ENCODE results near the gene ACE. TPM values are rescaled to one million over a fixed set of nuclear protein-coding genes. Genes with fewer than 3 reads are reported as not detected.

ACE gene
- total RNA-seq, 1 donor from 2014 or later: 9.6 TPM

- DNase-seq: no peak
Observed at GRCh38 chr17:63537991-63538692, 61.3 kb downstream of the ACE start.

- no peak for DNase-seq
Observed at GRCh38 chr17:63538693-63539595, 62.1 kb downstream of the ACE start.

- DNase-seq: no peak
Observed at GRCh38 chr17:63540590-63540989, 63.7 kb downstream of the ACE start.

DNA sequence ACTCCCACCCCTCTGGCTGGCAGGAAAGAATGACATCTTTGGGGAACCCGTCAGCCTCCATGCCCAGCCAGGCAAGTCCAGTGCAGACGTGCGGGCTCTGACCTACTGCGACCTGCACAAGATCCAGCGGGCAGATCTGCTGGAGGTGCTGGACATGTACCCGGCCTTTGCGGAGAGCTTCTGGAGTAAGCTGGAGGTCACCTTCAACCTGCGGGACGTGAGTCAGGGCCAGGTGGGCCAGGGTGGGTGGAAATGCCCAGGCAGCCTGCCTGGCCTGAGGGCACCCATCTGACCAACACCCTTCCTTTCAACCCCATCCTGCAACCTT, 65.3 kb downstream of the ACE start:
- DNase-seq: no peak

DNA sequence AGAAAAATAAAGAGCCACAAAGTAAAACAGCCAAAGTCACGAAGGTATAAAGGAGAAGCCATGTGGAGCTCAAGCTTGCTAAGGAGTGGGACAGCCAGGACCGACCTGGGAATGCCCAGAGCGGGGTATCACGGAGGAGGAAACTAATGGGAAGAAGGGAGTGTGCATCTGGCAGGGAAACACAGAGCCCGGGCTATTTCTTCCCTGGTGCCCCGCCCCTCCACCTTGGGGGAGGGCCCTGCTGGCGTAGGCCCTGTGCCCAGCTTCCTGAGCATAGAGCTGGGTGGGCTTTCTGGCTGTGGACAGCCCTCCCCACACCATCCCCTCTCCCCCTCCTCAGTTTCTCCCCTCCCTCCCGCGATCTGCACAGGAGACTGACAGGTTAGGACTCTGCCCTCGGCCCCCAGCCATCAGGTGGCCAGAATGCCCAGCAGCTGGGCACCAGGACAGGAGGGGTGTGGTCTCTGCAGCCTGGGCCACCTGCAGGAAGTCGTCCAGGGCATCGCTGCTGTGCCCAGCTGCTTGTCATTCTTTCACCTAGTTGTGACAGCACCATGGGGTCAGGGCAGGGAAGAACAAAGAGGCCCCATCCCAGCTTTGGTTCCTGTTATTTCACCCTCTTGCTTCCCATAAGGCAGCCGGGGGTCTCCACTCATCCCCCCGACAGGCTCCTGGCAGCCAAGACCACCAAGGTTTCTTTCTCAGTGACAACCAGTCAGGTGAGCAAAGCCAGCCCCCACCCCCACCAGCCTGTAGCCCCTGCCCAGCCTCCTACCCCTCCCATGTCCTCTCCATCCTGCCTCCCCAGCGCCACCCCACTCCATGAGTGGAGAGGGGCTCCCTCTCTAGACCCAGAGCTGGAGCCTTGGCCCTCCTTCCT, 66.3 kb downstream of the ACE start:
- no peak for DNase-seq

GRCh38 chr17:63543822-63544420, 67.1 kb downstream of the ACE start:
- no peak for DNase-seq

- no peak for DNase-seq
Observed at GRCh38 chr17:63544467-63545301, 67.8 kb downstream of the ACE start.

DNA sequence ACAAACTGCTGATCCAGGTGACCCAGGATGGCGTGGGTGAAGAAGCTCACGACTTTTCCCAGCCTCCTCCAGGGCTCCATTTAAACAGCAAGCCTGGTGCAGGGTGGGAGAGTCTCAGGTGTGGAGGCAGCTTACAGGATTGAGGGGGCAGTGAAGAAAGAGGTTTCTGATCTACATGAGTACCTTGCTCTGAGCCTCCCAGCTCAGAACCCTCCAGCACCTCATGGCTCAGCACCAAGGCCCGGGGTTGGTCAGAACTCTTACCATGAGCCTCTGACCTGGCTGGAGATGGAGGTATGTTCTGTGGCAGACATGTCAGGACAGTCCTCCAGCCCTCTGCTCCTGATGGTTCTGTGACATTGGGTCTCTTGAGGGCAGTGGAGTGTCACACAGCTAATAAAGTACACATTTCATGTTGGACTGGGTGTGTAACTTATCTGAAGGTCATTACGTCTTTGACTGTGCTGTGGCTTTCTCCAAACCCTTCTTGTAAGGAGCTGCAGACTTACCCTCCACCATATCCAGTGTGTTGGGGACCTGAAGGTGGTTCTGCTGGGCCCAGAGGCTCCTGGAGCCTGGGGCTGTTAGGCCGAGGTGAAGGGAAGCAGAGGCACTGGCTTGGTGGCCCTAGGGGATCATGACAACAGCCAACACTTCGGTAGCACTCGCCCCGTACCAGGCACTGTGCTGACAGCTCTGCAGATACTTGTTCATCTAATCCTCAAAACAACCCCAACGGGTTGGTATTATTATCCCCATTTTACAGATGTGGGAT, 69.6 kb downstream of the ACE start:
- DNase-seq: no peak

- no peak for DNase-seq
Observed at GRCh38 chr17:63547083-63547523, 70.2 kb downstream of the ACE start.

Other genes starting within 250 kb of the ACE start
- gene CYB561, start 30.8 kb upstream of the ACE start, total RNA-seq: 17.4 TPM
- gene KCNH6, start 46.3 kb downstream of the ACE start, total RNA-seq: 0.31 TPM
- gene DCAF7, start 73.4 kb downstream of the ACE start, total RNA-seq: 30.4 TPM
- gene TACO1, start 123.8 kb downstream of the ACE start, total RNA-seq: 13.6 TPM
- 49.0 TPM for gene MAP3K3, start 145.4 kb downstream of the ACE start, total RNA-seq
- 9.9 TPM for gene LIMD2, start 223.1 kb downstream of the ACE start, total RNA-seq